Activated CD8-positive, alpha-beta T cell treated with anti-CD3 and anti-CD28 coated beads, Interleukin-2, amount 10 ng/mL, durations not matched to agents 7 days and 5 days (primary cell): ENCODE data around the gene MPPED2. TPM values are rescaled to one million over a fixed set of nuclear protein-coding genes. Genes with fewer than 3 reads are reported as not detected.

Source experiments
- ATAC-seq: fragments of 150-1000 bp; cut with Tn5 transposase; one replicate; pipeline ENCODE4 v1.10.0; 2021; ENCODE audit warnings: moderate library complexity
- CTCF ChIA-PET: fragments of 350-600 bp; sonication (Branson Sonifier 250); formaldehyde crosslinking; loops from one replicate; lab custom pipeline; 2021; ENCODE audit warnings: antibody characterized with exemption; lab: Charles Lee
- POLR2A ChIA-PET: fragments of 350-600 bp; sonication (Branson Sonifier 250); formaldehyde crosslinking; loops from one replicate; lab custom pipeline; 2021; ENCODE audit warnings: antibody characterized with exemption; lab: Charles Lee
- DNase-seq: peaks from one replicate; pipeline ENCODE4 v3.0.0-alpha.2; 2020
- H3K27ac Mint-ChIP-seq: one replicate; pipeline ENCODE4 v1.8.0; 2021; ENCODE audit warnings: mild to moderate bottlenecking, mixed read lengths
- H3K27me3 Mint-ChIP-seq: one replicate; pipeline ENCODE4 v1.8.0; 2021; ENCODE audit warnings: low read depth, mixed read lengths
- H3K36me3 Mint-ChIP-seq: one replicate; pipeline ENCODE4 v1.8.0; 2021; ENCODE audit warnings: low read depth, mixed read lengths
- H3K4me1 Mint-ChIP-seq: one replicate; pipeline ENCODE4 v1.8.0; 2021; ENCODE audit warnings: low read depth, mixed read lengths
- H3K4me3 Mint-ChIP-seq: one replicate; pipeline ENCODE4 v1.8.0; 2021; ENCODE audit warnings: mild to moderate bottlenecking, mixed read lengths
- H3K9me3 Mint-ChIP-seq: one replicate; pipeline ENCODE4 v1.8.0; 2022; ENCODE audit warnings: mixed read lengths; ENCODE audit not compliant: insufficient read depth
- total RNA-seq, 2 experiments: library from RNA; stranded (reverse); gene quantifications; one replicate each; pipeline ENCODE4 v1.2.3, GENCODE V29; 2021

The MPPED2 gene
- total RNA-seq, 2 experiments from 2014 or later: not detected

DNA sequence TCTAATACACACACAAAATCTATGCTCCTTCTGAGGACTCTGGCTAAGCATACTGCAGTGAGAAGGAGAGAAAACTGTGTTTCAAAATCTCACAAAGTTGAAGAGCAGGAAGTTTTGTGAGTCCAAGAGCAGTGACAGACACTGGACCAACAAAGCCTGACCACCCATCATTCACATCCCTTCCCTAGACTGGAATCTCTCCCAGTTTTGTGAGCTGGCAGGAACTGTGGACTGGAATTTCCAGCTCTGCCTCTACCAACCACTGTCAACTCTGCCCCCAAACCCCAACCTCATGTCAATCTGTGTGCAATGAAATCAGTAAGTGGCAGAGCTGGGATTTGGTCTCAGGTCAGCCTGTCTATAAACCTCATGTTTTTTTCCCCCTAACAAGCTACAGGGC is 150.7 kb downstream of the MPPED2 start:
- no peak for ATAC-seq
- Mint-ChIP-seq H3K4me1 (no peaks in the 10 kb centered on the region), H3K4me3 (no peak overlapping the region), H3K36me3 (no peaks in the 10 kb centered on the region), H3K9me3 (no peaks in the 10 kb centered on the region), H3K27me3 (no peaks in the 10 kb centered on the region), H3K27ac (no peak overlapping the region)
- no peak for DNase-seq
- CTCF ChIA-PET: no interaction called here
- POLR2A ChIA-PET: no interaction called here

DNA sequence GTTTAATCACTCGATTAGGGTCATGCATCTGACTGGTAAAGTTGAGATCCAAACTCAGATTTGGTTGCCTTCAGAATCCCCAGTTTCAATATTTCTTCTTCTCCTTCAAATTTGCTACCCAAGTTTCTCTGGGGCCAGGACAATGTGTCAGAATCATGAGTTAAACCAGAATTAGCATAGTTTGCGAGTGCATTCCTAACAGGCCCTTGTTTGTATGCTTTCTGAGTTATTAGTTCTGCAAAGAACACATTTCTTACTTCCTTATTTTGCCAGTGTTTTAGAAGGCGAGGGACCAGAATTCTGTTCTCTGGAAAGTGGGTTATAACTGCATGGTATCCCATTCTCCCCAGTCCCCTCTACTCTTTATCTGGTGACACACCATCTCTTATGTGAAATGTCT is 151.3 kb downstream of the MPPED2 start:
- Mint-ChIP-seq H3K27ac (no peak overlapping the region), H3K9me3 (no peaks in the 10 kb centered on the region), H3K27me3 (no peaks in the 10 kb centered on the region), H3K4me1 (no peaks in the 10 kb centered on the region), H3K36me3 (no peaks in the 10 kb centered on the region), H3K4me3 (no peak overlapping the region)
- no peak for ATAC-seq
- CTCF ChIA-PET: no interaction called here
- DNase-seq: no peak
- POLR2A ChIA-PET: no interaction called here

- Mint-ChIP-seq H3K36me3 (no peaks in the 10 kb centered on the region), H3K4me3 (no peak overlapping the region), H3K27me3 (peaks cover under 1% of the 10 kb centered on the region), H3K9me3 (no peaks in the 10 kb centered on the region), H3K4me1 (no peaks in the 10 kb centered on the region), H3K27ac (no peak overlapping the region)
- DNase-seq: no peak
- ChIA-PET CTCF (interaction anchor here (0.5 to 0.9 kb wide), 2 partner anchors 14 to 655 kb away, joined by 3 read pairs; no protein-coding TSS in a partner anchor), POLR2A (no interaction called here)
- ATAC-seq: no peak
Observed at GRCh38 chr11:30433831-30434230, 152.3 kb downstream of the MPPED2 start.

GRCh38 chr11:30432716-30433115 is 153.4 kb downstream of the MPPED2 start:
- POLR2A ChIA-PET: interaction anchor here (0.6 kb wide), 1 partner anchor 9 kb away, joined by 3 read pairs; no protein-coding TSS in a partner anchor
- H3K9me3 Mint-ChIP-seq: no peaks in the 10 kb centered on the region
- CTCF ChIA-PET: no interaction called here
- no peak for ATAC-seq
- no peaks in the 10 kb centered on the region for H3K36me3 Mint-ChIP-seq
- H3K4me3 Mint-ChIP-seq: no peak overlapping the region
- no peak for DNase-seq
- peaks cover 2% of the 10 kb centered on the region for H3K27me3 Mint-ChIP-seq
- no peak overlapping the region for H3K27ac Mint-ChIP-seq
- H3K4me1 Mint-ChIP-seq: no peaks in the 10 kb centered on the region

- H3K4me3 Mint-ChIP-seq: no peak overlapping the region
- H3K4me1 Mint-ChIP-seq: no peaks in the 10 kb centered on the region
- peaks cover 2% of the 10 kb centered on the region for H3K27me3 Mint-ChIP-seq
- DNase-seq (no peak), ATAC-seq (no peak)
- no peak overlapping the region for H3K27ac Mint-ChIP-seq
- CTCF ChIA-PET: no interaction called here
- POLR2A ChIA-PET: interaction anchor here (0.6 kb wide), 1 partner anchor 9 kb away, joined by 3 read pairs; no protein-coding TSS in a partner anchor
- no peaks in the 10 kb centered on the region for H3K9me3 Mint-ChIP-seq
- H3K36me3 Mint-ChIP-seq: no peaks in the 10 kb centered on the region
Observed at GRCh38 chr11:30432178-30432577, 154.0 kb downstream of the MPPED2 start.

GRCh38 chr11:30431127-30431814 is 154.9 kb downstream of the MPPED2 start:
- no peaks in the 10 kb centered on the region for H3K9me3 Mint-ChIP-seq
- H3K36me3 Mint-ChIP-seq: no peaks in the 10 kb centered on the region
- no peaks in the 10 kb centered on the region for H3K4me1 Mint-ChIP-seq
- no peak overlapping the region for H3K27ac Mint-ChIP-seq
- POLR2A ChIA-PET: interaction anchor here (0.6 kb wide), 1 partner anchor 22 kb away, joined by 3 read pairs; no protein-coding TSS in a partner anchor
- CTCF ChIA-PET: no interaction called here
- H3K27me3 Mint-ChIP-seq: peaks cover 2% of the 10 kb centered on the region
- ATAC-seq (no peak), DNase-seq (no peak)
- no peak overlapping the region for H3K4me3 Mint-ChIP-seq

DNA sequence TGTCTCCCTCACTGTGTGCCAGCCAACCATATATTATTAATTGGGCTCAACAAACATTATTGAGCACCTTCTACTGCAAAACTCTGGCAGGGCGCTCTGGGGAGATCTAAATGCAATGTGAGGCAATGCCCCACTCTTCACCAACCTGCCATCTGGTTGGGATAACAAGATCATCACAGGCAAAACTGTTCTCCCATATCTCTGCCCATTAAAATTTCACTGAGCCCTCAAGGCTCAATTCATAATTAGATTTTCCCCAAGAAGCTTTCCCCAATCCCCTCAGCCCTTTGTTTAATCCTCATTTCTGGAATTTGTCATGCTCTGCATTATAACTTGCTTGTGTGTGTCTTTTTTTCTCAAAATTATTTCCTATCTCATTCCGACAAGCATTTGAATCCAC is 156.6 kb downstream of the MPPED2 start:
- ATAC-seq: no peak
- CTCF ChIA-PET: no interaction called here
- DNase-seq: no peak
- H3K4me3 Mint-ChIP-seq: no peak overlapping the region
- H3K27me3 Mint-ChIP-seq: peaks cover 2% of the 10 kb centered on the region
- POLR2A ChIA-PET: no interaction called here
- no peaks in the 10 kb centered on the region for H3K9me3 Mint-ChIP-seq
- no peaks in the 10 kb centered on the region for H3K36me3 Mint-ChIP-seq
- no peaks in the 10 kb centered on the region for H3K4me1 Mint-ChIP-seq
- H3K27ac Mint-ChIP-seq: no peak overlapping the region

- no peaks in the 10 kb centered on the region for H3K36me3 Mint-ChIP-seq
- no peak overlapping the region for H3K4me3 Mint-ChIP-seq
- H3K4me1 Mint-ChIP-seq: no peaks in the 10 kb centered on the region
- H3K9me3 Mint-ChIP-seq: no peaks in the 10 kb centered on the region
- CTCF ChIA-PET: no interaction called here
- DNase-seq (no peak), ATAC-seq (no peak)
- H3K27ac Mint-ChIP-seq: no peak overlapping the region
- H3K27me3 Mint-ChIP-seq: peaks cover 2% of the 10 kb centered on the region
- POLR2A ChIA-PET: no interaction called here
Observed at GRCh38 chr11:30426781-30427180, 159.4 kb downstream of the MPPED2 start.

- ChIA-PET CTCF (no interaction called here), POLR2A (no interaction called here)
- no peak overlapping the region for H3K4me3 Mint-ChIP-seq
- no peaks in the 10 kb centered on the region for H3K36me3 Mint-ChIP-seq
- ATAC-seq (no peak), DNase-seq (no peak)
- H3K27ac Mint-ChIP-seq: no peak overlapping the region
- no peaks in the 10 kb centered on the region for H3K9me3 Mint-ChIP-seq
- no peaks in the 10 kb centered on the region for H3K4me1 Mint-ChIP-seq
- H3K27me3 Mint-ChIP-seq: peaks cover 2% of the 10 kb centered on the region
Observed at GRCh38 chr11:30424844-30425243, 161.3 kb downstream of the MPPED2 start.

DNA sequence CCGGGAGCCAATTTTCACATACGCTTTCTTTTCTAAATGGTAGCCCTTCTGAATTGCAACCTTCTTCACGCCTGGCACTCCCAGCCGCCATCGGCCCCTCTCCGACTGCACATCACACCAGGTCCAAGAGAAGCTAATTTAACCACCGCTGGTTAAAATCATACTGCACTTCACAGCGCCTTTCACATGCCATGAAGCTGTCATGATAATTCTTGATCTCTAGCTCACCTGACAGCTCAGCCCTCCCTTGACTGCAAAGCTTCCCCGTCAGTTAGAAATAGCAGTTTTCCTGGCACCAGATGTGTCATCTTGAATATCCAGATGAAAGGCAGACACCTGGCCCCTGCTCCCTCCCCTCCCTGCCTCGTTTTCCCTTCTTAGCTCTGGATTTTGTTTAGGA is 161.8 kb downstream of the MPPED2 start:
- ATAC-seq (no peak), DNase-seq (no peak)
- H3K36me3 Mint-ChIP-seq: no peaks in the 10 kb centered on the region
- ChIA-PET POLR2A (no interaction called here), CTCF (no interaction called here)
- H3K27me3 Mint-ChIP-seq: peaks cover 2% of the 10 kb centered on the region
- H3K4me1 Mint-ChIP-seq: no peaks in the 10 kb centered on the region
- no peak overlapping the region for H3K4me3 Mint-ChIP-seq
- H3K9me3 Mint-ChIP-seq: no peaks in the 10 kb centered on the region
- H3K27ac Mint-ChIP-seq: no peak overlapping the region

DNA sequence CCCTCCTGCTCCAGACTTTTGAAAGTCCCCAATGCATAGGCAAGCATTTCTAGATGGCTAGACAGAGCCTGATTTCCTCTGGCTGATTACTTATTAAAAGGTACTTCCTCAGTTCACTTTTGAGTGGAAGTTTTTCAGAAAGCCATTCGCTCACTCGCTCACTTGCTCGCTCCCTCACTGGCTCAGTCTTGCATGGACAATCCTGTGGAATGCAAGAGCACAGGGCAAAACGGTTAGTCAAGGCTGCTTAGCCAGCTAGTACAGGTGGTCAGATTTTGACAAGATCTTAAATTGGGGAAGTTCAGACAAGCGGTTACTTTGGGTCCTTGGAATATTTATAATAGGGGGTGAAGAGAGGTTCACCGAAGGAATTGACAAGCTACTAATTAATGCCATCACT is 162.3 kb downstream of the MPPED2 start:
- H3K36me3 Mint-ChIP-seq: no peaks in the 10 kb centered on the region
- no peak overlapping the region for H3K27ac Mint-ChIP-seq
- H3K4me3 Mint-ChIP-seq: no peak overlapping the region
- peaks cover 2% of the 10 kb centered on the region for H3K27me3 Mint-ChIP-seq
- H3K4me1 Mint-ChIP-seq: no peaks in the 10 kb centered on the region
- H3K9me3 Mint-ChIP-seq: no peaks in the 10 kb centered on the region
- ATAC-seq (no peak), DNase-seq (no peak)
- ChIA-PET POLR2A (no interaction called here), CTCF (no interaction called here)

- Mint-ChIP-seq H3K36me3 (no peaks in the 10 kb centered on the region), H3K27me3 (no peaks in the 10 kb centered on the region), H3K9me3 (no peaks in the 10 kb centered on the region), H3K4me3 (no peak overlapping the region), H3K4me1 (no peaks in the 10 kb centered on the region), H3K27ac (no peak overlapping the region)
- ChIA-PET POLR2A (interaction anchor here (0.7 kb wide), 1 partner anchor 9 kb away, joined by 3 read pairs; no protein-coding TSS in a partner anchor), CTCF (no interaction called here)
- ATAC-seq (no peak), DNase-seq (no peak)
Observed at GRCh38 chr11:30423279-30423648, 162.9 kb downstream of the MPPED2 start.
